ENCODE results near the gene OTOL1.
"Not testable (repeated sequence)": the region's sequence is repeated elsewhere in the genome, so short reads cannot be mapped to it uniquely, and the experiment has no call there.

GRCh38 chr3:161488284-161488683, 8.3 kb upstream of the OTOL1 start:
- not testable (repeated sequence) for TF ChIP-seq CTCF (IDR thresholded peaks at IDR 0.05; ENCODE audit: low read depth, low read length); MAX (IDR thresholded peaks at IDR 0.05; ENCODE audit: low read depth, low read length); POLR2A (IDR thresholded peaks at IDR 0.05; ENCODE audit: extremely low read depth, insufficient read length); MYC (IDR thresholded peaks at IDR 0.05; ENCODE audit: low read depth, low read length)
